ENCODE results near the gene UQCRC2.

- TF ChIP-seq CTCF (conservative IDR thresholded peaks at IDR 0.05; ENCODE audit: low read length) (no peak), EZH2phosphoT487 (IDR thresholded peaks at IDR 0.05; ENCODE audit: borderline replicate concordance) (no peak)
Measured at GRCh38 chr16:22008215-22009059, 55.3 kb downstream of the UQCRC2 start.

Data from Loucy (cell line).